ENCODE data around the gene TTLL10.

- TF ChIP-seq, protein P1, sequence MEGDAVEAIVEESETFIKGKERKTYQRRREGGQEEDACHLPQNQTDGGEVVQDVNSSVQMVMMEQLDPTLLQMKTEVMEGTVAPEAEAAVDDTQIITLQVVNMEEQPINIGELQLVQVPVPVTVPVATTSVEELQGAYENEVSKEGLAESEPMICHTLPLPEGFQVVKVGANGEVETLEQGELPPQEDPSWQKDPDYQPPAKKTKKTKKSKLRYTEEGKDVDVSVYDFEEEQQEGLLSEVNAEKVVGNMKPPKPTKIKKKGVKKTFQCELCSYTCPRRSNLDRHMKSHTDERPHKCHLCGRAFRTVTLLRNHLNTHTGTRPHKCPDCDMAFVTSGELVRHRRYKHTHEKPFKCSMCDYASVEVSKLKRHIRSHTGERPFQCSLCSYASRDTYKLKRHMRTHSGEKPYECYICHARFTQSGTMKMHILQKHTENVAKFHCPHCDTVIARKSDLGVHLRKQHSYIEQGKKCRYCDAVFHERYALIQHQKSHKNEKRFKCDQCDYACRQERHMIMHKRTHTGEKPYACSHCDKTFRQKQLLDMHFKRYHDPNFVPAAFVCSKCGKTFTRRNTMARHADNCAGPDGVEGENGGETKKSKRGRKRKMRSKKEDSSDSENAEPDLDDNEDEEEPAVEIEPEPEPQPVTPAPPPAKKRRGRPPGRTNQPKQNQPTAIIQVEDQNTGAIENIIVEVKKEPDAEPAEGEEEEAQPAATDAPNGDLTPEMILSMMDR (IDR thresholded peaks at IDR 0.05): no peak
- TF ChIP-seq EP300 (IDR thresholded peaks at IDR 0.05) (no peak), POLR2A (IDR thresholded peaks at IDR 0.05) (no peak)
These were observed 66.7 kb downstream of the TTLL10 start for GRCh38 chr1:1240348-1240732.

All from tibial nerve (tissue), 4 donors.